ENCODE data around the gene IZUMO4.
A peak's percentile ranks its signal among the peaks of the same experiment; 100 is the strongest.

IZUMO4 gene

GRCh38 chr19:2097203-2097885, 629 bp downstream of the IZUMO4 start:
- Histone ChIP-seq H3K4me3 (peak overlapping the region; percentile 77), H3K27ac (peak overlapping the region; percentile 62 to 97)
- TF ChIP-seq CTCF (IDR thresholded peaks at IDR 0.05): no peak
- no peak for DNase-seq (ENCODE audit: low spot score)

DNA sequence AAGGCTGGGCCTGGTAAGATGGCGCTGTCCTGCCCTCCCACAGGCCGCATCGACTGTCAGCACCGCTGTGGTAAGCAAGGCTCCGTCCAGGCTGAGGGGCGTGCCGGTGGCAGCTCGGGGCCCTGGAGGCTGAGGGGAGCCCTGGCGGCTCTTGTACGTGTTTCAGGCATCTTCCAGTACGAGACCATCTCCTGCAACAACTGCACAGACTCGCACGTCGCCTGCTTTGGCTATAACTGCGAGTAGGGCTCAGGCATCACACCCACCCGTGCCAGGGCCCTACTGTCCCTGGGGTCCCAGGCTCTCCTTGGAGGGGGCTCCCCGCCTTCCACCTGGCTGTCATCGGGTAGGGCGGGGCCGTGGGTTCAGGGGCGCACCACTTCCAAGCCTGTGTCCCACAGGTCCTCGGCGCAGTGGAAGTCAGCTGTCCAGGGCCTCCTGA, 1.2 kb downstream of the IZUMO4 start:
- Histone ChIP-seq H3K27ac (no peak overlapping the region), H3K4me3 (peak overlapping the region; percentile 77)
- TF ChIP-seq CTCF (IDR thresholded peaks at IDR 0.05): no peak
- DNase-seq (ENCODE audit: low spot score): no peak

DNA sequence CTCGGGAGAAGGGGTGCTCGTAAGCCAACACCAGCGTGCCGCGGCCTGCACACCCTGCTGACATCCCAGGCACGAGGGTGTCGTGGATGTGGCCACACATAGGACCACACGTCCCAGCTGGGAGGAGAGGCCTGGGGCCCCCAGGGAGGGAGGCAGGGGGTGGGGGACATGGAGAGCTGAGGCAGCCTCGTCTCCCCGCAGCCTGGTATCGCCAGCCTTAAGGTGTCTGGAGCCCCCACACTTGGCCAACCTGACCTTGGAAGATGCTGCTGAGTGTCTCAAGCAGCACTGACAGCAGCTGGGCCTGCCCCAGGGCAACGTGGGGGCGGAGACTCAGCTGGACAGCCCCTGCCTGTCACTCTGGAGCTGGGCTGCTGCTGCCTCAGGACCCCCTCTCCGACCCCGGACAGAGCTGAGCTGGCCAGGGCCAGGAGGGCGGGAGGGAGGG, 2.4 kb downstream of the IZUMO4 start:
- H3K4me3 ChIP-seq: no peak overlapping the region
- no peak for TF ChIP-seq CTCF (IDR thresholded peaks at IDR 0.05)
- H3K27ac ChIP-seq: peak overlapping the region in 1 of 2 donors; percentile 22
- DNase-seq (ENCODE audit: low spot score): no peak

GRCh38 chr19:2099937-2100718, 3.4 kb downstream of the IZUMO4 start:
- no peak for TF ChIP-seq CTCF (IDR thresholded peaks at IDR 0.05)

GRCh38 chr19:2100719-2101061, 4.0 kb downstream of the IZUMO4 start:
- TF ChIP-seq CTCF (IDR thresholded peaks at IDR 0.05): no peak
- no peak for DNase-seq (ENCODE audit: low spot score)
- no peak overlapping the region for H3K27ac ChIP-seq
- no peak overlapping the region for H3K4me3 ChIP-seq

More at GRCh38 chr19:2099937-2100718, 3.4 kb downstream of the IZUMO4 start:
- no peak for DNase-seq (ENCODE audit: low spot score)
- Histone ChIP-seq H3K27ac (no peak overlapping the region), H3K4me3 (no peak overlapping the region)

- no peak overlapping the region for H3K27ac ChIP-seq
- no peak overlapping the region for H3K4me3 ChIP-seq
- DNase-seq (ENCODE audit: low spot score): no peak
These were observed 5.0 kb downstream of the IZUMO4 start for GRCh38 chr19:2101417-2102335.

More at GRCh38 chr19:2101417-2102335, 5.0 kb downstream of the IZUMO4 start:
- no peak for TF ChIP-seq CTCF (IDR thresholded peaks at IDR 0.05)
